ENCODE data around the gene PRR5.

Gene PRR5

DNA sequence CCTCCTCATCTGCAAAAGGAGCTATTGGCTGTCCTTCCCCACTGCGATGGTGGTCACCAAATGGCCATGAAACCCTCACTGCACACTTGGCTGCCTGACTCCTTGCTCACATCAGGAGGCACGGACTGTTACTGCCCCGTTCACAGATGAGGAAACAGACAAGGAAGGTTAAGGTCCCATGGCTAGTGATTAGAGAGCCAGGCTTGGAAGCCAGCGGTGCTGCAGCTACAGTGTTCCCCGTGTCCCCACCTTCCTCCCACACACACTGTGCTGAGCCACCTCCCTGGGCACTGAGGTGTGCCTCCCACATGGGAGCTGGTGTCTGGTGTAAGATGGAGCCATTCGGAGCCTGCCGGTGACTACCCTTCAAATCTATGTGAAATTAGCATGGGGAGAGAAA lies 53.0 kb downstream of the PRR5 start:
- H3K36me3 ChIP-seq (ENCODE audit: insufficient read depth, low read depth, low read length) = no peaks in the 10 kb centered on the region
- H3K9ac ChIP-seq (ENCODE audit: low read depth, low read length) = no peak overlapping the region
- H3K9me3 ChIP-seq (ENCODE audit: insufficient read depth, low read depth, low read length) = no peaks in the 10 kb centered on the region; the same call in 1 of the 2 replicates
- H3K4me1 ChIP-seq (ENCODE audit: insufficient read depth, low read length) = peaks cover 21% of the 10 kb centered on the region
- no peak overlapping the region for H3K27ac ChIP-seq (ENCODE audit: low read length)
- H3K27me3 ChIP-seq (ENCODE audit: insufficient read depth, low read length) = peaks cover 31% of the 10 kb centered on the region
- H3K4me3 ChIP-seq (ENCODE audit: low read length) = peak overlapping the region; percentile 37; the same call in 1 of the 2 replicates

DNA sequence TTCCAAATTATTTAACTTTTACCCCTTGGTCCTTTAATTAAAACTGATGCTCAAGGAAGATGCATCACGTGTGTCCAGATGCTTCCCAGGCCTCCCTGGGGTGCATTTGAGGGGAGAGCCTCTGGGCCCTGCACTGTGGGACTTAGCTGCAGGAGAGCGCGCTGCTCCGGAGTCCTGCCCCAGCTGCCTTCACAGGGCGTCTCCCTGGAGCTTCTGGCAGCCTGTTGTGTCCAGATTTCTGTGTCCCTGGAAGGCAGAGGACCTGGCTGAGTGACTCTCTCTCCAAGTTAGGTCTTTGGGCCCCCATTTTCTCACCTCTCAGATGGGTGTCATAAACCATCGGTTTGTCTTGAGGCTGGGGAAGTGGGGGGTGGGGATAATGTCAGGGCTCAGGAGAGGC lies 53.4 kb downstream of the PRR5 start:
- H3K4me3 ChIP-seq (ENCODE audit: low read length) = peak overlapping the region; percentile 37; the same call in 1 of the 2 replicates
- no peaks in the 10 kb centered on the region for H3K36me3 ChIP-seq (ENCODE audit: insufficient read depth, low read depth, low read length)
- no peak overlapping the region for H3K27ac ChIP-seq (ENCODE audit: low read length)
- peaks cover 31% of the 10 kb centered on the region for H3K27me3 ChIP-seq (ENCODE audit: insufficient read depth, low read length)
- H3K9me3 ChIP-seq (ENCODE audit: insufficient read depth, low read depth, low read length) = no peaks in the 10 kb centered on the region; the same call in 1 of the 2 replicates
- peaks cover 21% of the 10 kb centered on the region for H3K4me1 ChIP-seq (ENCODE audit: insufficient read depth, low read length)
- H3K9ac ChIP-seq (ENCODE audit: low read depth, low read length) = no peak overlapping the region

DNA sequence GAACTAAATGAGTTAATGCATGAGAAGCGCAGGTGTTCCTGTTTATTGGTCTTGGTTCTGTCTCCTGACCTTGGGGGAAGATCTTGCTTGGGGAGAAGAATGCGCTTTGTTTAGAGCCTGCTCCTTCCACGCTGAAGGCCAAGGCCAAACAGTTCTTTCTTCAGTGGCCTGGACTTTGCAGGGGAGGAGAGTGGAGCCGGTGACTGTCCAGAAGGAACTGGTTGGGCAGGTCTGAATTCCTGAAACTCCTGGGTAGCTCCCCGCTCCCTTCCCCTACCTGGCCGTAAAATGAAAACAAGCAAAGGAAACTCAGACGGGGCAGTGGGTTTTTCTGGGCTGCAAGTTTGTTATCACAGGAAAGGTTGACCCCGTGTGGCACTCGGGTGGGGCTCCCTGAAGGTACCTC lies 54.0 kb downstream of the PRR5 start:
- peak overlapping the region; percentile 37; the same call in 1 of the 2 replicates for H3K4me3 ChIP-seq (ENCODE audit: low read length)
- peaks cover 21% of the 10 kb centered on the region for H3K4me1 ChIP-seq (ENCODE audit: insufficient read depth, low read length)
- H3K9ac ChIP-seq (ENCODE audit: low read depth, low read length) = no peak overlapping the region
- H3K36me3 ChIP-seq (ENCODE audit: insufficient read depth, low read depth, low read length) = no peaks in the 10 kb centered on the region
- H3K27ac ChIP-seq (ENCODE audit: low read length) = no peak overlapping the region
- H3K27me3 ChIP-seq (ENCODE audit: insufficient read depth, low read length) = peaks cover 31% of the 10 kb centered on the region
- H3K9me3 ChIP-seq (ENCODE audit: insufficient read depth, low read depth, low read length) = no peaks in the 10 kb centered on the region

DNA sequence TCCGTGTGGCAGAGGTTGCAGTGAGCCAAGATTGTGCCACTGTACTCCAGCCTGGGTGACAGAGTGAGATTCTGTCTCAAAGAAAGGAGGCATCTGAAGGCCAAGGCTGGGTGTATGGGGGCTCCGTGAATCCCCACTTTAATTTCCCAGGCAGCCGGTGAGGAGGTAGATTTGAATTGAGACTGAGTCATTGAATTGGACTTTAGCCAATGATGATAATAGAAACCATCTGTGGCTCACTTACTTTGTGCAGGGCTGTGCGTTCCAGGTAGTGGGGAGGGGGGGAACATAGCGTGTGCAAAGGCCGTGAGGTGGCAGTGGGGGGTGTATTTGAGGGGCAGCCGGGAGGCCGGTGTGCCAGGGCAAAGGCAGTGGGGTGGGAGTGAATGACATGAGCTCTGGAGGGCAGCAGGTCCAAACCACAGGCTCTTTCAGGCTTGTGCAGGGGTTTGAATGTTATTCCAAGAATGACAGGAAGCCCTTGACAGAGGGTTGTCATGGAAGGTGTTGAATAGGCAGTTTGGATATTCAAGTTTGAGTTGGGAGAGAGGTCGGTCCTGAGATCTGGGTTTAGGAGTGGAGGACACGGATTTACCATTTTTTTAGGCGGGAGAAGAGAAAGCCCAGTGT lies 56.5 kb downstream of the PRR5 start:
- Histone ChIP-seq H3K27ac (ENCODE audit: low read length) (no peak overlapping the region), H3K4me3 (ENCODE audit: low read length) (no peak overlapping the region), H3K4me1 (ENCODE audit: insufficient read depth, low read length) (peaks cover 21% of the 10 kb centered on the region), H3K9me3 (ENCODE audit: insufficient read depth, low read depth, low read length) (no peaks in the 10 kb centered on the region), H3K9ac (ENCODE audit: low read depth, low read length) (no peak overlapping the region), H3K36me3 (ENCODE audit: insufficient read depth, low read depth, low read length) (no peaks in the 10 kb centered on the region), H3K27me3 (ENCODE audit: insufficient read depth, low read length) (peaks cover 17% of the 10 kb centered on the region)

DNA sequence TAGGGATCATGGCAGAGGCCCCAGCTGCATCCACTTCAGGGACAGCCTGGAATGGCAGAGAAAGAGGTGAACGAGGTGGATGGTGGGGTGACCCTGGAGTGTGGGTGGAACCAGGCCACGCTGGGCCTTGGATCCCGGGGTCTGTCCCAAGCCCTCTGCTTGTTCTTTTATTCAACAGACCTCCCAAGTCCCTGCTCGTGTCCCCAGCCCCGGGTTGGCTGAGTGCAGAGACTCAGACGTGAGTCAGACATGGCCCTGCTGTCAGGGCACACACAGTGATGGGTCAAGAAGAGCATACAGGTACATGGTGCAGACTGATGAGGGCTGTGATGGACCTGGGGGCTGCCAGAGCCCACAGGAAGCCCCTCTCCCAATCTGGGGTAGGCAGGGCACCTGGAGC lies 57.0 kb downstream of the PRR5 start:
- Histone ChIP-seq H3K27me3 (ENCODE audit: insufficient read depth, low read length) (peaks cover 12% of the 10 kb centered on the region), H3K36me3 (ENCODE audit: insufficient read depth, low read depth, low read length) (no peaks in the 10 kb centered on the region), H3K27ac (ENCODE audit: low read length) (no peak overlapping the region), H3K9me3 (ENCODE audit: insufficient read depth, low read depth, low read length) (no peaks in the 10 kb centered on the region), H3K4me3 (ENCODE audit: low read length) (no peak overlapping the region), H3K9ac (ENCODE audit: low read depth, low read length) (no peak overlapping the region), H3K4me1 (ENCODE audit: insufficient read depth, low read length) (peaks cover 15% of the 10 kb centered on the region)

DNA sequence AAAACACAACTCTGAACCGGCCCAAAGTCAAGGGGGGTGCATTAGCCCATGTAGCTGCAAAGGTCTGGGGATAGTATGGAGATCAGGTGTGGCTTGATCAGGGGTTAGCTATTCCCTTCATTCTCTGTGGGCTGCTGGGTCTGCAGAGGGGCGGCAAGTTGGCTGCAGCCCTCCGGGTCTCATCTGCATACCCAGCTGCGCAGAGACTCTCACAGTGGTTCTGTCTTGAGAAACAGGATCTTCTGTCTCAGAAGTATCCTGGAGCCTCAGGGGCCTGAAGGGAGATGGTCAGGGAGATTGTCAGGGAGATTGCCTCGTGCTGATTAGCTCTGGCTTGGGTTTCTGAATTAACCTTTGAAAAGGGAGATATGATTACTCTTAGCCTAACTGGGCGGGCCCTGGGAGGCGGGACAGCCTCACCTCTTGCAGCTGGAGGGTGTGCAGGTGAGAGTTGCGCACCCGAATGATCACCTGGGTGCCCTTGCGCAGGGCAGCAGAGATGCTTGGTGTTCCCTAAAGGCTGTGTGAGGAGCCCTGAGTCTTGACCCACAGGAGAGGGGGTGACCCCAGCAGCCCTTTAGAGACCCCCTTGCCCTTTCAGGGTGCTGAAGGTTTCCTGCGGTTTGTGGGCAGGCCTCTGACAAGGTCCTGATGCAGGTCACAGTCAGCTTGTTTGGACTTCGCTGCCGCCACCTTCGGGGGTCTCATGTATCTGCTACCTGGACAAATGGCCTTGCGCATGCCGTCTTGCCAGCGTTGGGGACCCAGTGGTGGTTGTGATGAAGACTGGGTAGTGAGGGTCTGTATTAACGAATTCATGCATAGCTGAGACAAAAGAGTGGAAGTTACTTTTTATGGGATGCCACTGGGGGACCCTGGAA lies 57.7 kb downstream of the PRR5 start:
- peaks cover 5% of the 10 kb centered on the region for H3K27me3 ChIP-seq (ENCODE audit: insufficient read depth, low read length)
- no peak overlapping the region for H3K27ac ChIP-seq (ENCODE audit: low read length)
- H3K36me3 ChIP-seq (ENCODE audit: insufficient read depth, low read depth, low read length) = no peaks in the 10 kb centered on the region

DNA sequence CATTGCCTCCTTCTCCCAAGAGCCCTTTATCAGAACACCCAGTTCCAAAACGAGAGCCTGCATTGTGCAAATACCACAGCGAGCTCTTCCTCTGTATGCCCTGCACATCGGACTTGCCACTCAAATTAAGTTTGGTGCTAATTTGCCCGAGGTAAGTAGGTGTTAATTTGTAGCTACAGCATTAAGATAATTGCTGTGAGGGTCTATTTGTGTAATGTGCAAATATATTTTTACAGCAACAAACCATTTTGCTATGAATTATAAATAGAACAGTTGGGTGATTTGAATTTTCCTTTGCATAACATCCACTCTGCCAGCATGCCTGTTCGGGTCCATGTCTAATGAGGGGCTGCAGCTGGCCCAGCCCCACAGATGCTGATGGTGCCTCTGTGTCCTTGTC lies 58.5 kb downstream of the PRR5 start:
- Histone ChIP-seq H3K9ac (ENCODE audit: low read depth, low read length) (no peak overlapping the region), H3K4me1 (ENCODE audit: insufficient read depth, low read length) (peaks cover 5% of the 10 kb centered on the region), H3K27ac (ENCODE audit: low read length) (no peak overlapping the region), H3K27me3 (ENCODE audit: insufficient read depth, low read length) (no peaks in the 10 kb centered on the region), H3K9me3 (ENCODE audit: insufficient read depth, low read depth, low read length) (no peaks in the 10 kb centered on the region), H3K4me3 (ENCODE audit: low read length) (no peak overlapping the region), H3K36me3 (ENCODE audit: insufficient read depth, low read depth, low read length) (no peaks in the 10 kb centered on the region)

More for the DNA sequence above, 57.7 kb downstream of the PRR5 start:
- H3K4me3 ChIP-seq (ENCODE audit: low read length) = no peak overlapping the region
- H3K4me1 ChIP-seq (ENCODE audit: insufficient read depth, low read length) = peaks cover 13% of the 10 kb centered on the region
- no peak overlapping the region for H3K9ac ChIP-seq (ENCODE audit: low read depth, low read length)
- no peaks in the 10 kb centered on the region for H3K9me3 ChIP-seq (ENCODE audit: insufficient read depth, low read depth, low read length)

DNA sequence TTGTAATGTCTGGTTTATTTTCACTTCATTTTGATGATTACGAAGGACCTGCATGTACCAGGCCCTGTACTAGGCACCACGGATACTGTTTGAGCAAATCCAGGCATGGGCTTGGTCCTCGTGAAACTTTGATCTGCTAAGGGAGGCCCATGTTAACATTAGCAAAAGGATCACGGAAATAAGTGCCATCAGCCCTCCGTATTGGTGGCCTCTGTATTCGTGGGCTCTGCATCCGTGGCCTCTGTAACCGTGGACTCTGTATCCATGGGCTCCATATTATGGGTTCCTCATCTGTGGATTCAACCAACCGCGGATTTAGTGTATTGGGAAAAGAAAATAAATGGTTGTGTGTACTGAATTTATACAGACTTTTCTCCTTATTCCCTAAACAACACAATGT lies 59.0 kb downstream of the PRR5 start:
- H3K4me3 ChIP-seq (ENCODE audit: low read length) = no peak overlapping the region
- H3K27ac ChIP-seq (ENCODE audit: low read length) = no peak overlapping the region
- no peak overlapping the region for H3K9ac ChIP-seq (ENCODE audit: low read depth, low read length)
- H3K36me3 ChIP-seq (ENCODE audit: insufficient read depth, low read depth, low read length) = no peaks in the 10 kb centered on the region
- no peaks in the 10 kb centered on the region; the same call in none of the 2 replicates for H3K4me1 ChIP-seq (ENCODE audit: insufficient read depth, low read length)
- no peaks in the 10 kb centered on the region for H3K9me3 ChIP-seq (ENCODE audit: insufficient read depth, low read depth, low read length)
- H3K27me3 ChIP-seq (ENCODE audit: insufficient read depth, low read length) = no peaks in the 10 kb centered on the region

DNA sequence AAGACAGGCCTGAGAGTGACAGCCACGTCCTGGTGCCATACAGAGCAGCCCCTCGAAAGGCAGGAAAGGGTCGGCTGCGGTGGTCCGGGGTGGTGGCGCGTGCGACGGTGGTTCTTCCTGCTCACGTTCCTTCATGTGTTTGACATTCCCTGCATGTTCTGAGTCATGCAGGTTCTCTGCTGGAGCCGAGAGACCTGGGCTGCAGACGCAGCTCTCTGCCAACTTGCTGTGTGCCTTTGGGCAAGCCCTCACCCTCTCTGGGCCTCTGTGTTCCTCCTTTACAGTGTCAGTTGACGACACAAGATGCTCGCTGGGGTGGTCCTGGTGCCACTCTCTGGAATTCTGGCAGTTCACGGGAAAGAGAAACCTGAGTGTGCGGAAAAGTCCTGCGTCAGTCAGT lies 62.4 kb downstream of the PRR5 start:
- Histone ChIP-seq H3K27me3 (ENCODE audit: insufficient read depth, low read length) (no peaks in the 10 kb centered on the region), H3K4me1 (ENCODE audit: insufficient read depth, low read length) (no peaks in the 10 kb centered on the region), H3K36me3 (ENCODE audit: insufficient read depth, low read depth, low read length) (no peaks in the 10 kb centered on the region), H3K27ac (ENCODE audit: low read length) (no peak overlapping the region), H3K9ac (ENCODE audit: low read depth, low read length) (no peak overlapping the region), H3K4me3 (ENCODE audit: low read length) (no peak overlapping the region), H3K9me3 (ENCODE audit: insufficient read depth, low read depth, low read length) (no peaks in the 10 kb centered on the region)

DNA sequence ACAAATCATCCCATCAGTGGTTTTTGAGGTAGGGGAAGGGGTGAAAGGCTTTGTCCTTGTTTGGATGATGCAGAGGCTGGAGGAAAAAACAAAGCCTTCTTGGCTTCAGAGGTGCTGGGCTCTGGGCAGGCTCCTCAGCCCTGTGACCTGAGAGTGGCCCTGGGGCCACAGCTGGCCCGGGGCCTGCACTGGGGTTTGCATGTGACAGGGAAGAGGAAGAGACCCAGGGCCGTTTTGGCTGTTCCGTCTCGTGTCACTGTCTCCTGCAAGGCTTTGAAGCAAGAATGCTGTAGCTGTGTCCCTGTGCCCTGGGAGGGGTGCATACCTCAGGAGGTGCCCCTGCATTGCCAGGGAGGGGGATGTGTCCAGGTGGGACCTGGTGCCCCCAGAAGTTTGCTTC lies 63.0 kb downstream of the PRR5 start:
- H3K36me3 ChIP-seq (ENCODE audit: insufficient read depth, low read depth, low read length) = no peaks in the 10 kb centered on the region
- H3K27me3 ChIP-seq (ENCODE audit: insufficient read depth, low read length) = no peaks in the 10 kb centered on the region
- H3K4me1 ChIP-seq (ENCODE audit: insufficient read depth, low read length) = no peaks in the 10 kb centered on the region
- H3K9me3 ChIP-seq (ENCODE audit: insufficient read depth, low read depth, low read length) = no peaks in the 10 kb centered on the region
- no peak overlapping the region for H3K4me3 ChIP-seq (ENCODE audit: low read length)
- H3K27ac ChIP-seq (ENCODE audit: low read length) = no peak overlapping the region
- H3K9ac ChIP-seq (ENCODE audit: low read depth, low read length) = no peak overlapping the region

DNA sequence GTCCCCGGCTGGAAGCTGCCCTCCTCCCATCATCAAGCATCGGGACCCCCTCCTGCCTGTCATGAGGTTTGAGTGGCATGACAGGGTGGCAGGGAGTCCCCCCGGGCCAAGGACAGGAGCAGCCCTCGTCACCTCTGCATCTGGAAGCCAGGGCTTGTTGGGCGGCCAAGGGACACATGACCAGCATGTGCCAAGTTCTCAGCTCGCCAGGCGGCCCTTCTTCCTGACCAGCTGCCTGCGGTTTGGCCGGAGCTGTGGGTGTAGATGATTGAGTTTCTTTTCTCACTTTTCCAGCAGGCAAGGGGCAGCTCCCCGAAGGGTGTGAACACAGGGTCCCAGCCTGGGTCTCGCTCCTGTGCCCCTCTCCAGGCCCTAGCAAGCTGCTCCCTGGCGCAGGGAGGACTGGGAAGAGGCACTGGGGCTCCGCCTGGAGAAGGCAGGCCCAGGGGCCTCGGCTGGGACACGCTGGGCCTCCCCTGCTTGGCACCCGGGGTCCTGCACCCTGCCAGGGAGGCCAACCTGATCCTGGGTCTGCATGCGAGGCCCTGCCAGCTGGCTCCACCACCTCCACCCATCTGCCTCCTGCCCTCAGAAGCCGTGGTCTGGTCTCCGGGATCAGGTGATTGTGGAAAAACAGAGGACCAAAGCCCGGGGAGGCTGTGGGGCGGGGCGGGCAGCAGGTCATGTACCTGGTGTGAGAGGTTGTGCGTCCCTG lies 63.7 kb downstream of the PRR5 start:
- no peak overlapping the region for H3K9ac ChIP-seq (ENCODE audit: low read depth, low read length)
- H3K27ac ChIP-seq (ENCODE audit: low read length) = no peak overlapping the region
- no peak overlapping the region for H3K4me3 ChIP-seq (ENCODE audit: low read length)
- H3K27me3 ChIP-seq (ENCODE audit: insufficient read depth, low read length) = no peaks in the 10 kb centered on the region
- H3K9me3 ChIP-seq (ENCODE audit: insufficient read depth, low read depth, low read length) = no peaks in the 10 kb centered on the region
- H3K4me1 ChIP-seq (ENCODE audit: insufficient read depth, low read length) = no peaks in the 10 kb centered on the region
- no peaks in the 10 kb centered on the region for H3K36me3 ChIP-seq (ENCODE audit: insufficient read depth, low read depth, low read length)
